Measurements from ENCODE around the gene PRDM15.

- no peak for TF ChIP-seq CTCF (IDR thresholded peaks at IDR 0.05)
- TF ChIP-seq POLR2AphosphoS5 (IDR thresholded peaks at IDR 0.05; ENCODE audit: low read depth, low read length) = no peak
These were observed 11.8 kb downstream of the PRDM15 start for GRCh38 chr21:41867313-41867712.
